ENCODE measurements around the gene ZNF550. TPM values are rescaled to one million over a fixed set of nuclear protein-coding genes. Genes with fewer than 3 reads are reported as not detected.
"Not testable (repeated sequence)": the region's sequence is repeated elsewhere in the genome, so short reads cannot be mapped to it uniquely, and the experiment has no call there.

ZNF550 gene
- total and polyA plus RNA-seq, 2 donors (not counting 1 experiment from before 2014, with no cell fraction given): 18.0 to 31.1 TPM

GRCh38 chr19:57511484-57511883, 48.2 kb downstream of the ZNF550 start:
- no peaks in the 10 kb centered on the region for H3K27me3 Mint-ChIP-seq
- Histone ChIP-seq H3K9ac (ENCODE audit: low read length) (no peak overlapping the region), H3K36me3 (replicated peaks in 1 of 2; ENCODE audit: control extremely low read depth in 1 of 2, control insufficient read depth in 1 of 2, extremely low read depth in 1 of 2, insufficient read depth in 2 of 2, low read length in 1 of 2) (peaks cover 12 to 39% of the 10 kb centered on the region in 2 experiments), H3K27ac (ENCODE audit: low read length in 2 of 2) (no peak overlapping the region), H4K20me1 (ENCODE audit: control insufficient read depth, insufficient read depth, low read length, poor library complexity, severe bottlenecking) (no peaks in the 10 kb centered on the region), H3K9me3 (ENCODE audit: control extremely low read depth in 1 of 3, control insufficient read depth in 2 of 3, insufficient read depth in 1 of 3, low read length in 2 of 3) (peaks cover 15 to 55% (median 30%) of the 10 kb centered on the region in 3 donors), H2AFZ (ENCODE audit: insufficient read depth, low read depth, low read length, poor library complexity, severe bottlenecking) (no peak overlapping the region), H3K4me3 (ENCODE audit: control extremely low read depth in 1 of 5, extremely low read depth in 1 of 5, insufficient read depth in 1 of 5, low read depth in 2 of 5, low read length in 4 of 5) (no peak overlapping the region), H3K27me3 (replicated peaks in 1 of 4; ENCODE audit: control extremely low read depth in 1 of 4, control insufficient read depth in 3 of 4, insufficient read depth in 4 of 4, low read length in 3 of 4) (no peaks in the 10 kb centered on the region), H3K4me2 (replicated peaks; ENCODE audit: low read depth, low read length, poor library complexity, severe bottlenecking) (no peak overlapping the region), H3K79me2 (ENCODE audit: control insufficient read depth, insufficient read depth, low read length) (no peaks in the 10 kb centered on the region), H3K4me1 (ENCODE audit: control insufficient read depth in 2 of 2, insufficient read depth in 2 of 2, low read length in 2 of 2) (no peaks in the 10 kb centered on the region)
- no peak for TF ChIP-seq EZH2 (IDR thresholded peaks at IDR 0.05; ENCODE audit: borderline replicate concordance, insufficient read depth, low read depth, low read length, poor library complexity, severe bottlenecking)
- TF ChIP-seq, protein P1, sequence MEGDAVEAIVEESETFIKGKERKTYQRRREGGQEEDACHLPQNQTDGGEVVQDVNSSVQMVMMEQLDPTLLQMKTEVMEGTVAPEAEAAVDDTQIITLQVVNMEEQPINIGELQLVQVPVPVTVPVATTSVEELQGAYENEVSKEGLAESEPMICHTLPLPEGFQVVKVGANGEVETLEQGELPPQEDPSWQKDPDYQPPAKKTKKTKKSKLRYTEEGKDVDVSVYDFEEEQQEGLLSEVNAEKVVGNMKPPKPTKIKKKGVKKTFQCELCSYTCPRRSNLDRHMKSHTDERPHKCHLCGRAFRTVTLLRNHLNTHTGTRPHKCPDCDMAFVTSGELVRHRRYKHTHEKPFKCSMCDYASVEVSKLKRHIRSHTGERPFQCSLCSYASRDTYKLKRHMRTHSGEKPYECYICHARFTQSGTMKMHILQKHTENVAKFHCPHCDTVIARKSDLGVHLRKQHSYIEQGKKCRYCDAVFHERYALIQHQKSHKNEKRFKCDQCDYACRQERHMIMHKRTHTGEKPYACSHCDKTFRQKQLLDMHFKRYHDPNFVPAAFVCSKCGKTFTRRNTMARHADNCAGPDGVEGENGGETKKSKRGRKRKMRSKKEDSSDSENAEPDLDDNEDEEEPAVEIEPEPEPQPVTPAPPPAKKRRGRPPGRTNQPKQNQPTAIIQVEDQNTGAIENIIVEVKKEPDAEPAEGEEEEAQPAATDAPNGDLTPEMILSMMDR (IDR thresholded peaks at IDR 0.05): no peak
- no peak for DNase-seq
- H3K4me3 Mint-ChIP-seq: no peak overlapping the region
- H3K4me1 Mint-ChIP-seq: no peaks in the 10 kb centered on the region
- ChIA-PET POLR2A (no interaction called here), CTCF (no interaction called here)
- intact Hi-C loops (cut with micrococcal nuclease): no loop called here
- peaks cover 26% of the 10 kb centered on the region for H3K9me3 Mint-ChIP-seq (ENCODE audit: insufficient read depth)
- no peak overlapping the region for H3K27ac Mint-ChIP-seq
- no peak for ATAC-seq (ENCODE audit: low read depth)

DNA sequence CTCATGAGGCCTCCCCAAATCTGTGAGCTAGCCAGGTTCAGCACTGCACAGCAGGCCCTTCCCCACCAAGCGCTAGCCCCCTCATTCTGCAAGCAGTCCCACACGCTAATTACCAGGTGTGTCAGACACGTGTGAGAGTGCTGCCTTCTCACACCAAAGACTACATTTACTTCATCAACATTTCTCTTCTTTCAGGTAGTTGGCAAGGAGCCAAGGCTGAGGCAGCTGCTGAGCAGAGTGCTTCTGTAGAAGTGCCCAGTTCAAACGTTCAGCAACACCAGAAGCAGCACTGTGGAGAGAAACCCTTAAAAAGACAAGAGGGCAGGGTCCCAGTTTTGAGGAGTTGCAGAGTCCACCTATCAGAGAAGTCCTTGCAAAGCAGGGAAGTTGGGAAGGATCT, 53.5 kb downstream of the ZNF550 start:
- intact Hi-C loops (cut with micrococcal nuclease): no loop called here
- DNase-seq: no peak
- no peaks in the 10 kb centered on the region for H3K27me3 Mint-ChIP-seq
- 48% methylated on average over 4 of the region's 4 CpGs for whole genome bisulfite sequencing (ENCODE audit: insufficient coverage)
- Histone ChIP-seq H3K36me3 (replicated peaks in 1 of 2; ENCODE audit: control extremely low read depth in 1 of 2, control insufficient read depth in 1 of 2, extremely low read depth in 1 of 2, insufficient read depth in 2 of 2, low read length in 1 of 2) (peaks cover 15 to 52% of the 10 kb centered on the region in 2 experiments), H3K9ac (ENCODE audit: low read length) (no peak overlapping the region), H2AFZ (ENCODE audit: insufficient read depth, low read depth, low read length, poor library complexity, severe bottlenecking) (no peak overlapping the region), H3K4me1 (ENCODE audit: control insufficient read depth in 2 of 2, insufficient read depth in 2 of 2, low read length in 2 of 2) (peaks cover 0 to under 1% of the 10 kb centered on the region in 2 donors), H3K27ac (ENCODE audit: low read length in 2 of 2) (no peak overlapping the region), H3K4me3 (ENCODE audit: control extremely low read depth in 1 of 5, extremely low read depth in 1 of 5, insufficient read depth in 1 of 5, low read depth in 2 of 5, low read length in 4 of 5) (no peak overlapping the region), H3K27me3 (replicated peaks in 1 of 4; ENCODE audit: control extremely low read depth in 1 of 4, control insufficient read depth in 3 of 4, insufficient read depth in 4 of 4, low read length in 3 of 4) (no peaks in the 10 kb centered on the region), H3K79me2 (ENCODE audit: control insufficient read depth, insufficient read depth, low read length) (peaks cover 33% of the 10 kb centered on the region), H4K20me1 (ENCODE audit: control insufficient read depth, insufficient read depth, low read length, poor library complexity, severe bottlenecking) (no peaks in the 10 kb centered on the region), H3K9me3 (ENCODE audit: control extremely low read depth in 1 of 3, control insufficient read depth in 2 of 3, insufficient read depth in 1 of 3, low read length in 2 of 3) (peaks cover 8 to 42% (median 18%) of the 10 kb centered on the region in 3 donors), H3K4me2 (replicated peaks; ENCODE audit: low read depth, low read length, poor library complexity, severe bottlenecking) (no peak overlapping the region)
- ATAC-seq (ENCODE audit: low read depth): no peak
- no peak overlapping the region for H3K4me3 Mint-ChIP-seq
- POLR2A ChIA-PET: no interaction called here
- CTCF ChIA-PET: no interaction called here
- no peak for TF ChIP-seq EZH2 (IDR thresholded peaks at IDR 0.05; ENCODE audit: borderline replicate concordance, insufficient read depth, low read depth, low read length, poor library complexity, severe bottlenecking)
- TF ChIP-seq, protein P1 (IDR thresholded peaks at IDR 0.05): no peak
- H3K9me3 Mint-ChIP-seq (ENCODE audit: insufficient read depth): peaks cover 16% of the 10 kb centered on the region
- H3K4me1 Mint-ChIP-seq: peaks cover 10% of the 10 kb centered on the region
- H3K27ac Mint-ChIP-seq: no peak overlapping the region

DNA sequence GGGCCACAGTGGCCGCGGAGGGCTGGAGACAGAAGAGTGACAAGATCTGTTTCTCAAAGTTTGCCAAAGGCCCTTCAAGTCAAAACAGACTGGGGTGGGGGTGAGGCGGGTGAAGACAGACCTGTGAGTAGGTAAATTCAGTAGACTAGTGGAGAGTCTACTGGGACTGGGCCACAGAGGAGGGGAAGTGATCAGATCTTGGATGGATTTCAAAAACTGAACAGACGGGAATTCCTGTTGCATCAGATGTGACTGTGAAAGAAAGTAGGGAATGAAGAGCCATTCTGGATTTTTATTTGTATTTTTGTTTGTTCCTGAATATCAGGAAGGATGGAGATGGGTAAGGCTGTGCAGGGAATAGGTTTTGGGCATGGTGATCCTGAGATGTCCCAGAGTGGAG, 59.3 kb downstream of the ZNF550 start:
- H3K9me3 ChIP-seq (ENCODE audit: control extremely low read depth in 1 of 3, control insufficient read depth in 2 of 3, insufficient read depth in 1 of 3, low read length in 2 of 3): peaks cover 3 to 29% (median 13%) of the 10 kb centered on the region in 3 donors

More for the DNA sequence above, 59.3 kb downstream of the ZNF550 start:
- Mint-ChIP-seq H3K4me3 (peak overlapping the region; percentile 87), H3K9me3 (ENCODE audit: insufficient read depth) (peaks cover 10% of the 10 kb centered on the region), H3K27ac (peak overlapping the region; percentile 64), H3K4me1 (peaks cover 24% of the 10 kb centered on the region)
- H3K27me3 ChIP-seq (replicated peaks in 1 of 4; ENCODE audit: control extremely low read depth in 1 of 4, control insufficient read depth in 3 of 4, insufficient read depth in 4 of 4, low read length in 3 of 4); H4K20me1 ChIP-seq (ENCODE audit: control insufficient read depth, insufficient read depth, low read length, poor library complexity, severe bottlenecking); H3K27ac ChIP-seq (ENCODE audit: low read length in 2 of 2); DNase-seq; H3K27me3 Mint-ChIP-seq; intact Hi-C loops (cut with micrococcal nuclease); H3K4me1 ChIP-seq (ENCODE audit: control insufficient read depth in 2 of 2, insufficient read depth in 2 of 2, low read length in 2 of 2); ATAC-seq (ENCODE audit: low read depth); H2AFZ ChIP-seq (ENCODE audit: insufficient read depth, low read depth, low read length, poor library complexity, severe bottlenecking); CTCF ChIA-PET: not testable (repeated sequence)
- peak overlapping the region in 4 of 5 experiments; percentile 3 to 70 (median 44) for H3K4me3 ChIP-seq (ENCODE audit: control extremely low read depth in 1 of 5, extremely low read depth in 1 of 5, insufficient read depth in 1 of 5, low read depth in 2 of 5, low read length in 4 of 5)
- peak overlapping the region; percentile 72 for H3K4me2 ChIP-seq (replicated peaks; ENCODE audit: low read depth, low read length, poor library complexity, severe bottlenecking)
- peaks cover 40% of the 10 kb centered on the region for H3K79me2 ChIP-seq (ENCODE audit: control insufficient read depth, insufficient read depth, low read length)
- WGBS (ENCODE audit: insufficient coverage): 0% methylated on average over 1 of the region's 4 CpGs
- POLR2A ChIA-PET: interaction anchor here (0.7 to 1.0 kb wide), 2 partner anchors 27 to 863 kb away, joined by 3 to 4 read pairs; partner anchors contain the start of gene ZNF549
- H3K36me3 ChIP-seq (replicated peaks in 1 of 2; ENCODE audit: control extremely low read depth in 1 of 2, control insufficient read depth in 1 of 2, extremely low read depth in 1 of 2, insufficient read depth in 2 of 2, low read length in 1 of 2): peaks cover 6 to 20% of the 10 kb centered on the region in 2 experiments
- peak overlapping the region; percentile 76 for H3K9ac ChIP-seq (ENCODE audit: low read length)

Data from B cell (primary cell).